Erythroblast (primary cell): ENCODE measurements around the gene MAML2.

Experiments
- GATA1 ChIP-seq: IDR thresholded peaks from 2 replicates; pipeline ENCODE4 v1.6.1; 2011; ENCODE audit warnings: low read depth, mild to moderate bottlenecking, control low read depth, low read length, moderate library complexity
- POLR2A ChIP-seq: IDR thresholded peaks from 2 replicates; pipeline ENCODE4 v1.6.1; 2011; ENCODE audit warnings: mild to moderate bottlenecking, low read length

- TF ChIP-seq POLR2A (no peak), GATA1 (no peak)
Observed at GRCh38 chr11:96207459-96208449, 135.2 kb downstream of the MAML2 start.
